Activated T-helper 1 cell treated with Interleukin-2 at 50 U/mL for 16 hours (primary cell): ENCODE measurements around the gene RASGRP2.

Experiments
- DNase-seq: peaks from one replicate; pipeline ENCODE4 v3.0.0-alpha.2; 2020; ENCODE audit warnings: low read depth

RASGRP2 gene

DNA sequence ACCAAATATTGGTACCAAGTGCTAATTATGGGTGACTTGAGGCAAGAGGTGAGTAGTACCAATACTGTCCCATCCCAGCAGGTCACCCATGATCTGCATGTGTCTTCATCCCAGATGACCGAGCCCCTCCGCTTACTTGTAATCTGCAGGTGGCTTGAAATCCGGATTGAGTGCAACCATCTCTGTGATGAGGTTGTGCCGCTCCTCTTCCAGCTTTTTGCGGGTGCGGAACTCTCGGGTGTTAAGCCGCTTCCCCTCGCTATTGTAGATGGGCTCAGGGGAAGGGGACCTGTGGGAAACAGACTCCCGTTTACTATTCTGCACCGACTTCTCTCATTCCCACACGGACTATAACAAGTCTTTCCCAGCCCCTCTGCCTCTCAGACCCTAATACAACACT is 26.2 kb upstream of the RASGRP2 start:
- DNase-seq = no peak

DNA sequence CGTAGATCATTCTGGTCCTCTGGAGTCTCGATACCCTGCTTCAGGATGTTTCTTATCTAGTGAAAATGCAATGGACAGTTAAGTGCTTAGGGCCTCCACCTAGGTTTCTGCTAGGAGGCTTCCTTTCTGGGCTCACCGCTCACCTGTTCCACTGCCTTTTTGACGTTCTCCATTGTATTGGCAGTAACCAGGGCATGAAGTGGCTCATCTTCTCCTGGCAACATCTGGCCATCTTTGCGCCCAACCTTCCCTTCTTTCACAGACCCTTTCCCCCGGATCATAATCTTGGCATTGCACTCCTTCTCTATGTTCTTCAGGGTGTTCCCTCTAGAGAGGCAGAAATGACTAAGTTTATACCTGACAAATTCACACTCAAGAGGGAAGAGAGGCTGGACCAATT is 25.3 kb upstream of the RASGRP2 start:
- no peak for DNase-seq

DNA sequence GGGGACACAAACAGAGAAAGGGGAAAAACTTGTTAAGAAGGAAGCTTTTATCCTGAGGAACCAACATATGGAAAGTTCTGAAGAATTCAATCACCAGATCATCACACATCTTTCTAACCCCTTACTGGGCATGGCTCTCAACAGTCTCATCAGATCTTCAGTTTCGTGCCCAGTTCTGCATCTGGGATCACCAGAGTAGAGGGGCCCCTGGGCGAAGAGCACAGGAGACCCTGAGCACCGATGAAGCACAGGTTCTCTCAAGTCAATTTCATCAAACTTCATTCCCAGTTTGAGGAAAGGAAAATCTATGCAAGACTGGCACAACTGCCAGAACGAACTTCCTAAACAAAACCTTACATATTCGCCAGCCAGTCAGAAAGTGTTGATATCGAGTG is 24.4 kb upstream of the RASGRP2 start:
- no peak for DNase-seq

DNA sequence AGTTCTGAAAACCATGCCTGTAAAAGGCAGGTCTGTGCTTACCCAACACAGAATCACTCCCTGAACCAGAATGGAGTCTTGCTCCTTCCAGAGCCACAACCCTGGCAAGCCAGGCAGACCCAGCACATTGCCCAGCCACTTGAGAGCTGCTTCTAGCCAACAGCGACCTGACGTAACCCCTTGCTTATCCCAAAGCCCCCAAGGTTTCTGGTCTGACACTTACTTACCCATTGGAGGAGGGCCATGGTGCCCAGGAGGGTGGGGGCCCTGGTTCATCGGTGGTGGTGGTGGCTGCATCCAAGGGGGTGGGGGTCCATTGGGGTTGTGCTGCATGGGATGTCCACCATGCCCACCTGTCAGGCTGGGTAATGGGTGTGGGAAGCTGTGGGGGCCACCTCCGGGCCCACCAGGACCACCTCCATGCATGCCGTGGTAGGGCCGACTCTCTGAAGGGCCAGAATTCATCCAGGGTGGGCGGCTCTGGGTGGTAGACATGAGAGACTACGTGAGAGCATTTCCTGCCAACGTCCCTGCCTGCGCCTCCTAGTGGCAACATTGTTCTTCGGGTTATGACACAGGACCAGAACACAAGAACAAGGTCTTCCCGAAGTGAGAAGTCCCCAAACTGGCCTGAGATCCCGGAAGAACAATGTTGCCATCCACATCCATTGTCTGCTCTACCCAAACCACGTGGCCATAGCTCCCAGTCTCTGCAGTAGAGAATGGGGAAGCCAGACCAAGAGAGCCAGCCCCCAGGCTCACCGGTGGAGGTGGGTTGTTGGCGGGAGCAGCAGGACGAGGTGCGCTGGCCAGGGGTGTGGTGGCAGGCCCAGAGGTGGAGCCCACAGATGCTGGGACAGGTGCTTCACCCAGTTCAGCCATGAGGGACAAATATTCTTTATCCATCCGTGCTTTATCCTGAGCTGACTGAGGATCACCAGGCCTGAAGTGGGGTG is 23.7 kb upstream of the RASGRP2 start:
- DNase-seq = peak; percentile 65

DNA sequence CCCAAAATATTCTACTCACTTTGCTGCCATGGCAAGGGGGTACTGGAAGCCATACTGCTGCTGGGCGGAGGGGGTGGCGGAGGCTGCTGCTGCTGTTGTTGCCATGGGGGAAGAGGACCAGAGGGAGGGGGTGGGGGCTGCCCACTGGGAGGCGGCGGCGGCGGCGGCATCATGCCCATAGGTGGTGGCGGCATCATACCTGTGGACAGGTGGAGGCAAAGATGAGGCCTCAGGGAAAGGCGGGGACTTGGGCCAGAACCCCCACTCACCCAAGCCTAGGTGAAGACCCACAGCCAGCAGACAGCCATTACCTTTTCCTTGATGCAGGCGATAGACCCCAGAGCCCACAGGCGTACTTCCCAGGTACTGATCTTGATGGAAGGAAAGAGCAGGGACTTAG is 22.9 kb upstream of the RASGRP2 start:
- no peak for DNase-seq

DNA sequence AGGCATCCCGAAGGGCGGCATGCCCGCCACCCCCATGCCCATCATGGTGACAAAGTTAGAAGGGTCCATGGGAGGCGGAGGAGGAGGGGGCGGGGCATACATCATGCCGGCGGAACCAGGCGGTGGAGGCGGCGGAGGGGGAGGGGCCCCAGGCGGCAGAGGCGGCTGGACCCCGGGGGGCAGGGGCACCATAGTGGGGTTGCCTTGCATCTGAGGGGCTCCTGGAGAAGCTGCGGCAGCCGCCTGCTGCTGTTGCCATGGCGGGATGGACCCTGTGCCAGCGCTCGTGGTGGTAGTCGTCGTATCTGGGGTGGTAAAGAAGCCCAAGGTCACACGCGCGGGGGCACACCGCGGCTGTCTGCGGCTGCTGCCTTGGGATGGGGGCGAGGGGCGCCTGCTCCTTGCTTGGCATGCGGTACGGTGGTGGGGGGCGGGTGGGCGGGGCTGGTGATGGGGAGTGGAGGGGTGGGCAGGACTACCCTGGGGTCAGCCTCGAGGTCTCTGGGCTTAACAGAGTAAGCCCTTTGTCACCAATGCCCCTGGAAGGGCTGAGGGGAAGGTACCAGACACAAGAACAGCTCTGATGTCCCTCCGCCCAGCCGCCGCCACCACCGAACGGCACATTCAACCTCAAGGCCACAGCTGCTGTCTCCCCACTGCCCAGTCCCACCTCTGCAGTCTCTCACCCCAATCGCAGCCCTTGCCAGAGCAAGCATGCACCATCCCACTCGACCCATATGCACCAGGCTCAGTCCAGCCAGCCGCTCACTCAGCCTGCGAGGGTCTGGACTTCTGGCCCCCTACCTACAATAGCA is 22.1 kb upstream of the RASGRP2 start:
- no peak for DNase-seq

DNA sequence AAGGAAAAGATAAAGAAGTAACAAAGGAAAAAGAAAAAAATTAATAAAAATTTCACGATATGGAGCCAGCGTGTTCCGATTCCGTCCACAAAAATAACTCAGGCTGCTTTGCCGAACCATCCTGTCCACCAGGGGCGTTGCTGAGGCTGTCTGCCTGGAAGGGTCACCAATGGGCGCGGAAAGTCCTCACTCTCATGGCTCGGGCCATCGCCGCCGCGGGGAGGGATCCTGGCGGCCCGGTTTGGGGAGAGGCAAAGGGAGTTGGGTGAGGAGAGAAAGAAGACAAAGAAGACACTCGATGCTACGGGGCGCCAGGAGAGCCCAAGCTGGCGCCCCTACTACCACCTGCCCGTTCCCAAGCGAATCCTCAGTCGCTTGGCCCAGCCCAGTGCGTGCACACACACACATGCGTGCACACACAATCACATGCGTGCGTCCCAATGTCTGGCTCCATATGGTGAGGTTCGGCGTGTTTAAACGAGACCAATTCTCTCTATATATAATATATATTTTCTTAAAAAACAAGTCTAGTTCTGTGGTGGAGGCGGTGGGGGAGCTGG is 21.4 kb upstream of the RASGRP2 start:
- DNase-seq = no peak

DNA sequence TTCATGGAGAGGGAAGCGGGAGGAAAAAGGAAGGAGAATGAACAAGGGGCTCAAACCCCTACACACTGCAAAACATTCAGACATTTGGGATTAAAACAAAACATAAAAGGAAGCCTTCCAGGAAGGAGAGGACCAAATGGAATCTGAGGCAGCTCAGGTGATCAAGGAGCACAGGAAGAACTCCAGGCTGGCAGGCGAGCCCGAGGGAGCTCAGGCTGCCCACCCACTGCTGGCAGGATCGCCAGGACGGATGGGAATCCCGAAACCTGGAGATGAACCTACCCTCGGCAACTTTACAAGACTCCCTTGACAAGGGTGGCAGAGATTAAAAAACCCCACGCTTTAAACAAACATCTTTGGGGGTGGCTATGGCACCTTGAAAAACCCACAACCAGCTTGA is 20.8 kb upstream of the RASGRP2 start:
- no peak for DNase-seq

DNA sequence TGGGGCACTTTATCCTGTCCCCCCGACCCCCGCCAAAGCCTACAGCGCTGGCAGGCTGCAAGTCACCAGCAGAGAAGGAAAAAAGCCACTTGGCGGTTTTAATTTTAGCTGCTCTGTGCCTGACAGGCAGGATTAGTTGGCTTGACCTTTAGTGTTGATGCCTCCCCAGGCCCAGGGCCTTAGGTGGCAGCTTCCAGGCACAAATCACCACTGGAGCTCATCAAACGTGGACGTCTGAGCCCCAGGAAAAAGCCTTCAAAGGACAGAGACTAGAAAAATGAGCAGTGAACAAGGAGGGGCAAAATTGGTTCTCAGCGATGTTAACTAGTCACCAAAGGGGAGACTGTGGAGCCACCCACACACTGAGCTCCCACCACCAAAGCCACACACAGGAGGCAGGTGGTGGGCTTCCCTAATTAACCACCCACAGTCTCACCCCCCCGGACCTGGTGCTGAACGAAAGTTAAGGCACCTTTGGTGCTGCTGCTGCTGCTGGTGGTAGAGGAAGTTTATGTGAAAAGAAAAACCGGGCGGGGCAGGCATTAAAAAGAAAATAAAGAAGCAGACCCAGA is 20.2 kb upstream of the RASGRP2 start:
- DNase-seq = peak; percentile 45

DNA sequence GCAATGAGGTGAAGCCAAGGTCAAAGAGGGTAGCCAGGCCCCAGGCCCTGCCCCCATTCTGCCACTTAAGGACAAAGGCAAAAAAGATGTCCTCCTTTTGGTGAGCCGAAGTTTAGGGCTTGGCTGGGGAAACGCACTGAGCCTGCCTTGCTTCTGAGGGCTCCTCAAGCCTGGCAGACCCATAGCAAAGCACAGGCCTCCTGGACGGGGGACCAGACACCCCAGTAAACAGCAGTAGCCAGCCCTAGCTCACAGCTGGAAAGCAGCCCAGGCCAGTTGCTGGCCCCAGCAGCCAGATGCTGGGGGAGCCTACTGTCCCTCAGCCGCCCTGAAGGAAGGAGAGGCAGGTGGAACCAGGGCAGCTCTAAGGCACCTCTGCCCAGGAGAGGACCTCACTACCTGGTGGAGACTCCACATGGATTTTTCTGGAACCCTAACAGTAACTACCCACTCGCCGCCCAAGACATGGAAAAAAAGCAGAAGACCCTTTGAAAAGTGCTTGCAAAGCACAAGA is 19.6 kb upstream of the RASGRP2 start:
- no peak for DNase-seq

DNA sequence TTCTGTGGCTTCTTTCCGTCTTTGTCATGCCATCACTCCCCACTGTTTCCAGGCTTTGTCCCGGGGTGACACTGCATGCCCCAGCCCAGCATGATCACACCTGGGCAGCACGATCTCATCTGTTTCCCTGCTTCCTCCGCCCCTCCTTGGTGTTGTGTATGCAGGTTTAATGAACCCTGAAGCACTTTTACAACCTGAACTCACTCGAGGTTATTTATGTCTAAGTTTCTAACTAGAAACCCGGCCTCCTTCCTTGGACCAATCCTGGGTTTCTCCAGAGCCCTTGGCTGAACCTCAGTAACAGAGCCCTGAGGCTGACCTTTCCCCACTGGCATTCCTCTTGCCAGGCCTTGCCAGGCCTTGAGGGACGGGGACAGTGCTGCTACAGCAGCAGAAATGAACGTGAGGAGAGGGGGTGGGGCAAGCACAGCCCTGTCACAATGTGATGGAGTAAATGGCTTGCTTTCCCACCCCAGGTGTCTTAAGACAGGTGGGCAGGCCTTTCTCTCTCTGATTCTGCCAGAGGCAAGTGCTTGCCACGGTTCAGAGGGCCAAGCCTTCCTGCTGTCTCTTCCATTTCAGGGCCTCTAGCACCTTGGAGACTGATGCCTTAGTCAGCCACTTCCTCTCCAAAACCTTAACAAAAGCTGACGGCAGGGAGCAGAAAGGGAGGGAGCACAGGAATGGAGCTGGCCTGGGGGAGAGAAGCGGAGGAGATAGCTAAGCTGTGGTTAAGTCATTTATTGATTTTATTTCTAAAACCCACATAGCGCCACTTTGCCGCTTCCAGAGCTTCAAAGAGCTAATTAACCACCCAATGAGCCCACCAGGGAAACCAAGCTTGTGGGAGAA is 19.0 kb upstream of the RASGRP2 start:
- no peak for DNase-seq

DNA sequence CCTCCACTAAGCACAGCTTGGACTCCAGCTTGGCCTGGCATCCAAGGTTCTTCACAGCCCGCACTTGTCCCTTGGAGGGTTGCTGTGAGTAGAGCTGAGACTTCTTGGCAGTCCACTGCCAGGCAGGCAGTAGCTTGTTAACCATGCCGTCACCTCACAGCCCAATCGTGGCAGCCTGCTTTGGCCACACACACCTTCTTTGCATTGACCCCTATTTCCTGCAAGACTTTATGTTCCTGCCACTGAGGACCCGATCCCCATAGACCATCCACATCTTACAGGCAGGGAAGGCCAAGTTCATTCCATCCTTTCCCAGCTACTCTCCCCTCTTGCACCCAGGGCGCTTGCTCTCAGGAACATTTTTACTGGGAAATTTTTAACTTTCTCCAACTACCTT is 18.3 kb upstream of the RASGRP2 start:
- no peak for DNase-seq

DNA sequence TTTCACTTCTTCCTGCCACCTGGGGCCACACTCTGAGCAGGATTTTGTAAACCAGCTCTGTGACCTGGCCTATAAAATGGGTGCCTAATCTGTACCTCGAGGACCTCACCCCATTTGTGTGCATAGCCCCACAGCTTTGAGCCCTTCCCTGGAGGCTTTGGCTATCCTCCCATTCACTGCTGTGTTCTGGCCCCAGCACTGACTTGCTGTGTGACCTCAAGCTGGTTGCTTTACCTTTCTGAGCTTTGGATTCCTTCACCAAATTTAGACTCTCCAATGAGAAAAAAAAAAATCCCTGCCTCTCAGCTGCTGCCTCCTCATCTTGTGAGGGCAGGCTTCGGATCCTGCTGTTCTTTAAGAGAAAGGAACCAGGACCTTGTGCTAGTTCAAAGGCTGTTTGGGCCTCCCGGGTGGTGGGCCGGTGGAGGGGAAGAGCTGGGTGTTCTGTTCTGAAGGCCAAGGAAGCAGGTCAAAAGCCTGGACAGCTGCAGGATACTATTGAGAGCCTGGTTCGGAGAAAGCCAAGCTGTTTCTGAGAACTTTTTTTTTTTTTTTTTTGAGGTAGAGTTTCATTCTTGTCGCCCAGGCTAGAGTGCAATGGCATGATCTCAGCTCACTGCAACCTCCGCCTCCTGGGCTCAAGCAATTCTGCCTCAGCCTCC is 16.9 kb upstream of the RASGRP2 start:
- no peak for DNase-seq

DNA sequence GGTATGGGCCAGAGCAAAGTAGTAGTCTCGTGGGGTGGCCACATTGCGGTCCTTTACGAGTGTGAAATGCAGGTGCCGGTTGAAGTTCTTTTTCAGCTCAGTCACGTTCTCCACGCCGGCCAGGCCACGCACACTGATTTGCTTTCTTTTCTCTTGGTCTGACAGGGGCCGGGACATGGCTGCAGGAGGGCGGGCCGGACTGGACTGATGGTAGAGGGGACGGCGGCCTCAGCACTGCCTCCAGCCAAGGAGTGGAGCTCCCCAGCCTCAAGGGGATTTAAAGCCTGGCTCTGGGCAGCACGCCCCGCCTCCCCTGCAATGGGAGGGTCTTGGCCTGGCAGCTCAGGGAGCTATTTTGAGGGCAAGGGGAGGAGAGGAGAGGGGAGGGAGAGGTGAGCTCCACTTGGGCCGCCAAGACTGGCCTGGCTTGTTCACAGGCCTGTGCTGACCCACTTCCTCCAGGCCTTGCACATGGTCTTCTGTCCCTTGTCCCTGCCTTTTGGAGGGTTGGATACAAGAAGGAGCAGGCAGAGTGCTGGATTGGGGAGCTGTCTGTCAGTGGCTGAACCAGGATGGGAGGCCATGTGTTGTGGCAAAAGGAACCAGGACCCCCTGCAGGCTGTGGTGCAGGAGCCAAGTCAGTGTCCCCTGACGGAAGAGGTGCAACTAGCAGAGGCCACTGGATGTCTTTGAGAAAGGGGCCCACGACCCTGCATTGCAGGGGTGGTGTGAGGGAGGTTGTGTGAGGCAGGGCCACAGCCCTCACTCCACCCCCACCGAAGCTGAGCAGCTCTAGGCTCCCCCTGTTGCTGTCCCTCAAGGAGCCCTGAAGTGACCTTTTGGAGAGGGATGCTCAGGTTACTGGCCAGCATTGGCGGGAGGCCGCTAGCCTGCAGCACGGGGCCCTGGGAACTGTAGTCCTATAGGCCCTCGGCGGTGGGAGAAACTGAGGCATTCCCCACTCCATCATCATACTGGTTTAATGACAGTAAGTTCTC is 16.1 kb upstream of the RASGRP2 start, which contains the start of gene PYGM:
TSS of gene PYGM (minus strand) at position 253 of the 998 bp plus-strand sequence. CDS start at position 177, 76 bp downstream.
- no peak for DNase-seq

DNA sequence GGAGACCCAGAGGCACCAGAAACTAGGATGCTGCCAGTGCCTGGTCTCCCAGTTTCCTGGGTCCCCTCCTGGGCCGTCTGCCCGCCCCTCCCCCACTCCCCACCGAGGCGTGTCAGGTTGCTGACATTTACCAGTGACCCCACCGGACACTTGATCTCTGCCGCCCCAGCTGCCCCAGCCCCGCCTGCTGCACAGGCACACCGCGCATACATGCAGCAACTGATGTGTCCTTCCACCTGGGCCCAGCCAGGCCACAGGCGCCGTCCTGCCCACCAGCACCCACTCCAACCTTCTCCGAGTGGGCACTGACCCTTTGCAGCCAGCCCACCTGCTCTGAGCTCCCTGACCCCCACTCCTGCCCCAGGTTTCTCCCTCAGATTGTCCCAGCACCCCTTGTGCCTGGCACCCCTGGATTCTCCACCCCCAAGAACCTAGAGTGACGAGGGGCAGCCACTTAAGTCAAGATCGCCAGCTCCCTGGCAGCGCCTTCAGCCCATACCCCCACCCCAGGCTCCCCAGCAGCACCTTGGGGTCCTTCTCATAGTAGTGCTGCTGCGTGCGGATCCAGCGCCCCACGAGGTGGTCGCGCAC is 15.3 kb upstream of the RASGRP2 start:
- no peak for DNase-seq

DNA sequence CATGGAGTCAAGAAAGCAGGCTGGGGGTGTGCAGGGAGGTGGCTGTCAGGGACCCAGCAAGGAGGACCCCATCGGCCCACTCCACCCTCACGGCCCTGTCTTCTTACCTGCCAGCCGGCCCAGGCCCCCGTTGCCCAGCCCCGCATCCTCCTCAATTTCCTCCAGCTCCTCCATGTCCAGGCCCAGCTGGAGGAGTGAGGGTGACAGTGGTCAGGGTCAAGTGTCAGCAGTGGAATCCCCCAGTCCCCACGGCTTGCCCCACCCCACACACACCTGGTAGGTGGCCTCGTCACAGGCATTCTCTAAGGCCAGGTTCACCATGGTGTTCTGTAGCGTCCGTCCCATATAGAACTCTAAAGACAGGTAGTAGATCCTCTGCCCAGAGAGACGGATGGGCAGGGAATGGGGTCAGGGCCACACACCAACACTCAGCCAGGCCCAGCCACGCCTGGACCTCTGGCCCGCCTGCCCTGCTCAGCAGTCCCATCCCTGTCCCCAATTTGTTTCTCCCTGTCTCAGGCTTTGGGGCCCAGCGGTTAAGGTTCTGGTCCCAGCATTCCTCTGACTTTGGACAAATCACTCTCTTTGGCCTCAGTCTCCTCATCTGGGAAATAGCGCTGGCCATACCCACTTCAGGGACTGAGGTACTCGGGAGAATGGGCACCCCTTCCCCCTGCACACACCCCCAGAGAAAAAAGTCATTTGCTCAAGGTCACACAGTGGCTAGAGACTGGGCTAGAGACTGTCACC is 14.6 kb upstream of the RASGRP2 start:
- DNase-seq = no peak

DNA sequence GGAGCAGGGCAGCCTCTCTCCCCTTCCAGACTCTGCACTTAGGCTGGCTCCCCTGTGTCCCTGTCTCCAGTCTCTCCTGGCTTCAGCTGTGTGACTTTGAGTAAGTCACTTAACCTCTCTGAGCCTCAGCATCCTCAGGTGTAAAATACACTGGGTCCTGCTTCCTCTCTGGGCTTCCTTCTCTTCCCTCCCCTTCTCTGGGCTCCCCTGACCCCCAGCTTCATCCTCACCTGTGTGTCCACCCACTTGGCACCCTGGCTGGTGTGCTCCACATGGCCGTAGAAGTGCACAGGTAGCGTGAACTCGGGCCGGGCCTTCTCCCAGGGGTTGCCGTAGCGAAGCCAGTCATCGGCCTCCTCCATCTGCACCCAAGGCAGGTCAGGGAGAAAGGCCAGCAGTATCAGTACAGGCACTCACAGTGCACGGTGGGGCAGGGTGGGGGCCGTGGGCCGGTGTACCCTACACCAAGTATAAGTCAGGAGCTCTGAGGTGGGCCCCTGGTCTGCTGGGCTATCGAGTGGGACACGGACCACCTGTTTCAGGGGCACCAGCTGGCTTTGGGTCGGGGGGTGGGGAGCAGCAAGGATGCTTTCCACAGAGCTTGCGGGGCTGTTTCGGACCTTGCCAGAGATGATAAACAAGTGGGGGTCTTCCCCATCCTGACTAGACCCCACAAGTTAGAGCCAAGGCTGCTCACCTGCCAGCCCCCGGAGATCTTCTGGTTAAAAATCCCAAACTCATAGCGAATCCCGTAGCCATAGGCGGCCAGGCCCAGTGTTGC is 13.8 kb upstream of the RASGRP2 start:
- DNase-seq = no peak
